Osteocyte (in vitro differentiated cells): ENCODE results near the gene MRPS14. TPM values are rescaled to one million over a fixed set of nuclear protein-coding genes. Genes with fewer than 3 reads are reported as not detected.

ENCODE experiments used
- DNase-seq: peaks from one replicate; pipeline ENCODE4 v3.0.0; 2021; ENCODE audit warnings: mixed read lengths; ENCODE audit not compliant: unreplicated experiment; ENCODE audit errors: extremely low spot score
- H3K27ac Mint-ChIP-seq: one replicate; pipeline ENCODE4 v1.8.0; 2021; ENCODE audit warnings: mild to moderate bottlenecking, mixed read lengths; ENCODE audit not compliant: unreplicated experiment
- H3K27me3 Mint-ChIP-seq: one replicate; pipeline ENCODE4 v1.8.0; 2021; ENCODE audit warnings: mixed read lengths; ENCODE audit not compliant: unreplicated experiment
- H3K36me3 Mint-ChIP-seq: one replicate; pipeline ENCODE4 v1.8.0; 2021; ENCODE audit warnings: mixed read lengths; ENCODE audit not compliant: unreplicated experiment
- H3K4me1 Mint-ChIP-seq: one replicate; pipeline ENCODE4 v1.8.0; 2021; ENCODE audit warnings: mixed read lengths; ENCODE audit not compliant: unreplicated experiment
- H3K4me3 Mint-ChIP-seq: one replicate; pipeline ENCODE4 v1.8.0; 2021; ENCODE audit warnings: mild to moderate bottlenecking, moderate library complexity, mixed read lengths; ENCODE audit not compliant: unreplicated experiment
- H3K9me3 Mint-ChIP-seq: one replicate; pipeline ENCODE4 v1.8.0; 2021; ENCODE audit warnings: mixed read lengths; ENCODE audit not compliant: unreplicated experiment
- total RNA-seq: library from RNA; stranded (reverse); gene quantifications from 2 replicates; pipeline ENCODE4 v1.2.1, GENCODE V29; 2021
- TF ChIP-seq, protein P1 (sequence below): fragments of 200-600 bp; sonication (generic); IDR thresholded peaks from 2 replicates; pipeline ENCODE4 v1.5.0; 2021; ENCODE audit warnings: antibody characterized with exemption, mild to moderate bottlenecking, moderate library complexity

The MRPS14 gene
- total RNA-seq, 1 donor from 2014 or later: 29.8 TPM

DNA sequence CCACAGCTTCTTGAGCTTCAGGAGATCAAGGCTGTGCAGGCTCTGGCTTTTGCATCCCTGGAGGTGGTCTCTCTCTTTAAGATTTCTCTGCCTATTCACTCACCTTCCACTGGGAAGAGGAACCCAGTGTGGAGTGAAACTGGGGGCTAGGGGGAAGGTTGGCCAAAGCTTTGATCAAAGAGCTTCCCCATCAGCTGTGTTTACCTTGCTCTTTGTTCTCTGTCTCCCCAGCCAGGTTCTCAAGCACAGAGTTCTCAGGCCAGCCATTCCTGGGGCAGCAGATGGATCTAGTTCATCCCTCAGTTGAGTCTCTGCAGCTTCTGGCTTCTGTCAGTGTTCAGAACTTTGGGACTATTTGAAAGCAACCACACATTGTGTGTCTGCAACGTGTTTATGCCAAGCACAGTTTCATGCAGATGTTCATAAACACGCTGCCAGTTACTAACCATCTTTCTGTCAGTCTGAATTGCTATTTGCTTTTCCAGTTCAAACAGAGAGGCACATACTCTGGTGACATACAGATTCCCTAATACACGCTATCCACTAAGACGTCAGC lies 17.2 kb upstream of the MRPS14 start:
- Mint-ChIP-seq H3K27me3 (no peaks in the 10 kb centered on the region), H3K4me1 (peaks cover 28% of the 10 kb centered on the region), H3K27ac (no peak overlapping the region), H3K9me3 (peaks cover 7% of the 10 kb centered on the region), H3K4me3 (no peak overlapping the region), H3K36me3 (no peaks in the 10 kb centered on the region)
- DNase-seq: no peak
- TF ChIP-seq, protein P1, sequence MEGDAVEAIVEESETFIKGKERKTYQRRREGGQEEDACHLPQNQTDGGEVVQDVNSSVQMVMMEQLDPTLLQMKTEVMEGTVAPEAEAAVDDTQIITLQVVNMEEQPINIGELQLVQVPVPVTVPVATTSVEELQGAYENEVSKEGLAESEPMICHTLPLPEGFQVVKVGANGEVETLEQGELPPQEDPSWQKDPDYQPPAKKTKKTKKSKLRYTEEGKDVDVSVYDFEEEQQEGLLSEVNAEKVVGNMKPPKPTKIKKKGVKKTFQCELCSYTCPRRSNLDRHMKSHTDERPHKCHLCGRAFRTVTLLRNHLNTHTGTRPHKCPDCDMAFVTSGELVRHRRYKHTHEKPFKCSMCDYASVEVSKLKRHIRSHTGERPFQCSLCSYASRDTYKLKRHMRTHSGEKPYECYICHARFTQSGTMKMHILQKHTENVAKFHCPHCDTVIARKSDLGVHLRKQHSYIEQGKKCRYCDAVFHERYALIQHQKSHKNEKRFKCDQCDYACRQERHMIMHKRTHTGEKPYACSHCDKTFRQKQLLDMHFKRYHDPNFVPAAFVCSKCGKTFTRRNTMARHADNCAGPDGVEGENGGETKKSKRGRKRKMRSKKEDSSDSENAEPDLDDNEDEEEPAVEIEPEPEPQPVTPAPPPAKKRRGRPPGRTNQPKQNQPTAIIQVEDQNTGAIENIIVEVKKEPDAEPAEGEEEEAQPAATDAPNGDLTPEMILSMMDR: no peak

DNA sequence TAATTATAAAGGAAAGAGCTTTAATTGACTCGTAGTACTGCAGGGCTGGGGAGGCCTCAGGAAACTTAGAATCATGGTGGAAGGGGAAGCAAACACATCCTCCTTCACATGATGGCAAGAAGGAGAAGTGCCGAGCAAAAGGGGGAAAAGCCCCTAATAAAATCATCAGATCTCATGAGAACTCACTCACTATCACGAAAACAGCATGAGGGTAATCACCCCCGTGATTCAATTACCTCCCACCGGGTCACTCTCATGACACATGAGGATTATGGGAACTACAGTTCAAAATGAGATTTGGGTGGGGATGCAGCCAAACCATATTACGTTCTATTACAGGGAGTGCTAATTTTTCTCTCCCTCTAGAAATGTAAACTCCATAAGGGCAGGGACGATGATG lies 14.2 kb upstream of the MRPS14 start:
- Mint-ChIP-seq H3K27me3 (no peaks in the 10 kb centered on the region), H3K4me1 (peaks cover 12% of the 10 kb centered on the region), H3K9me3 (no peaks in the 10 kb centered on the region)

DNA sequence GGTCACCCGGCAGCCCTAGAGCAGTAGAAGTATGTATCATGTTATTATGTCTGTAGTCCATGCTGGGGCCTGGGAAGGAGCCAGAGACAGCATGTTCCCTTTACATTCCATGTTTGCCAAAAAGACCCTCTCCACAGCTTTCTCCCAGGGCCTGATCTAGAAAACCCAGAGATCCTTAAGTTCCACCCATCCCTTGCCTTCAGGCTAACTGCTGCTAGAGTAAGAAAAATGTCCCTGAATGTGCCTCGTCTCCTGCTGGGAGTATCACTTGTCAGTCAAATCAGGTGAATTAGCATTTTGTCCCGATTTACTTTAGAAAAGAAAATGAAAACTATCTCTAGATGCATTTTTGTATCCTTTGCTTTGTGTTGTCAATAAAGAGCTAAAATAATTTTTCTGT lies 13.3 kb upstream of the MRPS14 start:
- Mint-ChIP-seq H3K4me3 (no peak overlapping the region), H3K27ac (no peak overlapping the region), H3K27me3 (no peaks in the 10 kb centered on the region), H3K9me3 (no peaks in the 10 kb centered on the region), H3K4me1 (peaks cover 12% of the 10 kb centered on the region), H3K36me3 (no peaks in the 10 kb centered on the region)
- DNase-seq: no peak
- TF ChIP-seq, protein P1: no peak

More for the DNA sequence above, 14.2 kb upstream of the MRPS14 start:
- H3K4me3 Mint-ChIP-seq: no peak overlapping the region
- H3K27ac Mint-ChIP-seq: no peak overlapping the region
- no peak for DNase-seq
- TF ChIP-seq, protein P1: no peak
- H3K36me3 Mint-ChIP-seq: no peaks in the 10 kb centered on the region

DNA sequence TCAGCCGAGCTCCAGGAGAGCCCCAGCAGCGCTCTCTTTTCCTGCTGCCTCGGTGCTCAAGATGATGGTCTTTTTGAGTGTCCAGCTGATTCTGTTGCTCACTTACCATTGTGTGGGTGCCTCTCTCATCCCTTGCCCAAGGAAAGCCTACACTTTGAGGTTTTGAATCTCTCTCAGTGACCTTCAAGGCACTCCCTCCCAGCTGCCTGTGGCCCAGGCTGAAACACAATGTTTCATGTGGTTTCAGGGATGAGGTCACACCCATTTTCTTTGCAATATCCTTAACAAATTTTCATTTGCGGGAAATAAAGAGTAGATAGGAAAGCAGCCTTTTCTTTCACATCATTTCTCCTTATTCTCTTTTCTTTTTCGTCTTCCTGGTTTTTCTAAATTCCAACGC lies 12.6 kb upstream of the MRPS14 start:
- Mint-ChIP-seq H3K4me1 (peaks cover 12% of the 10 kb centered on the region), H3K27me3 (no peaks in the 10 kb centered on the region), H3K4me3 (no peak overlapping the region), H3K9me3 (no peaks in the 10 kb centered on the region), H3K36me3 (no peaks in the 10 kb centered on the region), H3K27ac (no peak overlapping the region)
- DNase-seq: no peak
- TF ChIP-seq, protein P1: no peak

DNA sequence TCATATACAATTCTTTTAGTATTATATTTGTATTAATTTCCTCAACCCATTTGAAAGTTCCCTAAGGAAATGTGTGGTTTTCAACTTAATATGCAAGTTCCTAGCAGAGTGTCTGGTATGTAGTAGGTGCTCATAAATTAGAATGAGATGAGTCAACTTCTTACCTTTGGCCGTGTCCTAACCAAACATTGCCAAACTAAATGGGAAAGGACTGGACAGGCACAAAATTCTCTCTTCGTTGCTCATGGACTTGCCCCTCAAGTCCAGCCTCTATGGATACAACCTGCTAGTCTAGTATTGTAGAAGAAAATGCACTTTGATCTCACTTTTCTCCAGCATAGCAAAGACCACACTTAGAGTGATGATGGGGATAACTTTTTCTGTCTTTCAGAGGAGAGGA lies 11.6 kb upstream of the MRPS14 start:
- Mint-ChIP-seq H3K27ac (no peak overlapping the region), H3K9me3 (no peaks in the 10 kb centered on the region), H3K27me3 (no peaks in the 10 kb centered on the region), H3K4me3 (no peak overlapping the region), H3K36me3 (no peaks in the 10 kb centered on the region), H3K4me1 (peaks cover 12% of the 10 kb centered on the region)
- TF ChIP-seq, protein P1: no peak
- no peak for DNase-seq
